ENCODE results near the gene RINL.

The RINL gene

GRCh38 chr19:38848299-38849146 is 29.6 kb downstream of the RINL start:
- DNase-seq: no peak

GRCh38 chr19:38846097-38846496 is 32.0 kb downstream of the RINL start:
- DNase-seq: no peak

- no peak for DNase-seq
These were observed 32.6 kb downstream of the RINL start for GRCh38 chr19:38845374-38846024.

- DNase-seq: no peak
These were observed 33.9 kb downstream of the RINL start for GRCh38 chr19:38844093-38844686.

- no peak for DNase-seq
These were observed 34.8 kb downstream of the RINL start for GRCh38 chr19:38843175-38843758.

- DNase-seq: no peak
These were observed 35.5 kb downstream of the RINL start for GRCh38 chr19:38842439-38843174.

GRCh38 chr19:38841787-38842438 is 36.2 kb downstream of the RINL start:
- DNase-seq: no peak

- DNase-seq: no peak
These were observed 36.8 kb downstream of the RINL start for GRCh38 chr19:38841180-38841766.

GRCh38 chr19:38840583-38840968 is 37.5 kb downstream of the RINL start:
- DNase-seq: no peak

- DNase-seq: no peak
These were observed 38.1 kb downstream of the RINL start for GRCh38 chr19:38839816-38840582.

GRCh38 chr19:38838986-38839761 is 38.9 kb downstream of the RINL start:
- DNase-seq: no peak

GRCh38 chr19:38838208-38838985 is 39.7 kb downstream of the RINL start:
- DNase-seq: no peak

GRCh38 chr19:38837656-38838121 is 40.4 kb downstream of the RINL start:
- DNase-seq: no peak

GRCh38 chr19:38836983-38837626 is 41.0 kb downstream of the RINL start:
- DNase-seq: no peak

- no peak for DNase-seq
These were observed 41.7 kb downstream of the RINL start for GRCh38 chr19:38836159-38836982.

GRCh38 chr19:38834590-38834989 is 43.5 kb downstream of the RINL start:
- DNase-seq: no peak

GRCh38 chr19:38834104-38834490 is 44.0 kb downstream of the RINL start:
- no peak for DNase-seq

- DNase-seq: no peak
These were observed 45.0 kb downstream of the RINL start for GRCh38 chr19:38833092-38833425.

All from right hindlimb (tissue), 1 donor.